ENCODE measurements around the gene MS4A3. TPM values are rescaled to one million over a fixed set of nuclear protein-coding genes. Genes with fewer than 3 reads are reported as not detected.

MS4A3 gene
- total and polyA plus RNA-seq, 9 of the 15 experiments (the other 6 are each of a cell fraction or from before 2014, with no cell fraction given): 3.4 to 94.5 (median 58.8) TPM

DNA sequence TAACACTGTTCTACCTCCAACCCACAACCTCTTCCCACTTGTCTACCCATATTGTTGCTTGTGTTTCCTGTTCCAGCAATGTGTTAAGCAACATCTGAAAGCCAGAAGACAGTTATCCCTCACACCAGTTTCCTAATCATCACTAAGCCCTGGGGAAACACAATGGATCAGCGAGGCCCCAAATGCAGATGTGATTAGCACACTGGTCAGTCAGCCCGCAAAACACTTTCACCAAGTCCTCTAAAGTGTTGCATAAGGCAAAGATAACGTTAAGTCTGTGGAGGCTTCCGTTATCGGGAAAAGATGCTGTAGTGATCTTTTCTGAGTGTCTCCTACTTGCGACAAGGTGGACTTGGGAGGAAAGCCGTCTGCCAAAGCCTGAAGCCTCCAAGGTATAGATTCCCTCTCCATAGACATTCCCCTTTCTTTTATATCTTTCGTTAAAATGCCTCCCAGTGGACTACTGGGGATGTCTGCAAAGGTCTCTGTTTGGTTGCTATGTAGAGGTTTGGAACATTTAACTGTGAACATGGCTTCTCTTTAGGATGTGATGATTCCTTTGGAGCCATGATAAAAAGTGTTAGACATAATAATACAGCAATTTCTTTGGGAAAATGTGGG lies at the start of gene MS4A3 (continued):
- TF ChIP-seq ZNF408 (CRISPR knock-in tag; IDR thresholded peaks at IDR 0.05; ENCODE audit: low read depth) (no peak), FOXA3 (CRISPR knock-in tag; conservative IDR thresholded peaks at IDR 0.05 in 1 of 2, IDR thresholded peaks at IDR 0.05 in 1 of 2) (no peak), JUND (IDR thresholded peaks at IDR 0.05; ENCODE audit: borderline replicate concordance, low read depth, low read length) (peak; percentile 55), JUND (tag; IDR thresholded peaks at IDR 0.05; ENCODE audit: borderline replicate concordance, low read depth, low read length) (no peak; the same call in 2 of the 3 replicates), MTA2 (IDR thresholded peaks at IDR 0.05; ENCODE audit: low read depth) (0 out of 2 replicates have a peak, but pooled peaks have one; percentile 33), ZSCAN32 (CRISPR knock-in tag; IDR thresholded peaks at IDR 0.05) (no peak), ZNF766 (CRISPR knock-in tag; conservative IDR thresholded peaks at IDR 0.05) (peak; percentile 73; the same call in 1 of the 2 replicates), CEBPG (CRISPR knock-in tag; IDR thresholded peaks at IDR 0.05) (peak; percentile 92), CEBPG (tag; conservative IDR thresholded peaks at IDR 0.05 in 1 of 2, IDR thresholded peaks at IDR 0.05 in 1 of 2) (peak; percentile 80 to 87), ZNF785 (CRISPR knock-in tag; IDR thresholded peaks at IDR 0.05) (no peak), CBX5 (IDR thresholded peaks at IDR 0.05; ENCODE audit: borderline replicate concordance, low read depth) (no peak), FOSL1 (tag; conservative IDR thresholded peaks at IDR 0.05) (peak; percentile 62), E2F3 (CRISPR knock-in tag; IDR thresholded peaks at IDR 0.05) (no peak), PHF21A (IDR thresholded peaks at IDR 0.05; ENCODE audit: borderline replicate concordance, low read depth) (no peak), ELF1 (tag; IDR thresholded peaks at IDR 0.05) (no peak)
- TF ChIP-seq, protein P1, sequence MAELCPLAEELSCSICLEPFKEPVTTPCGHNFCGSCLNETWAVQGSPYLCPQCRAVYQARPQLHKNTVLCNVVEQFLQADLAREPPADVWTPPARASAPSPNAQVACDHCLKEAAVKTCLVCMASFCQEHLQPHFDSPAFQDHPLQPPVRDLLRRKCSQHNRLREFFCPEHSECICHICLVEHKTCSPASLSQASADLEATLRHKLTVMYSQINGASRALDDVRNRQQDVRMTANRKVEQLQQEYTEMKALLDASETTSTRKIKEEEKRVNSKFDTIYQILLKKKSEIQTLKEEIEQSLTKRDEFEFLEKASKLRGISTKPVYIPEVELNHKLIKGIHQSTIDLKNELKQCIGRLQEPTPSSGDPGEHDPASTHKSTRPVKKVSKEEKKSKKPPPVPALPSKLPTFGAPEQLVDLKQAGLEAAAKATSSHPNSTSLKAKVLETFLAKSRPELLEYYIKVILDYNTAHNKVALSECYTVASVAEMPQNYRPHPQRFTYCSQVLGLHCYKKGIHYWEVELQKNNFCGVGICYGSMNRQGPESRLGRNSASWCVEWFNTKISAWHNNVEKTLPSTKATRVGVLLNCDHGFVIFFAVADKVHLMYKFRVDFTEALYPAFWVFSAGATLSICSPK (IDR thresholded peaks at IDR 0.05; ENCODE audit: borderline replicate concordance): no peak
- TF ChIP-seq, protein P2, sequence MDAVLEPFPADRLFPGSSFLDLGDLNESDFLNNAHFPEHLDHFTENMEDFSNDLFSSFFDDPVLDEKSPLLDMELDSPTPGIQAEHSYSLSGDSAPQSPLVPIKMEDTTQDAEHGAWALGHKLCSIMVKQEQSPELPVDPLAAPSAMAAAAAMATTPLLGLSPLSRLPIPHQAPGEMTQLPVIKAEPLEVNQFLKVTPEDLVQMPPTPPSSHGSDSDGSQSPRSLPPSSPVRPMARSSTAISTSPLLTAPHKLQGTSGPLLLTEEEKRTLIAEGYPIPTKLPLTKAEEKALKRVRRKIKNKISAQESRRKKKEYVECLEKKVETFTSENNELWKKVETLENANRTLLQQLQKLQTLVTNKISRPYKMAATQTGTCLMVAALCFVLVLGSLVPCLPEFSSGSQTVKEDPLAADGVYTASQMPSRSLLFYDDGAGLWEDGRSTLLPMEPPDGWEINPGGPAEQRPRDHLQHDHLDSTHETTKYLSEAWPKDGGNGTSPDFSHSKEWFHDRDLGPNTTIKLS (IDR thresholded peaks at IDR 0.05; ENCODE audit: borderline replicate concordance, low read depth): no peak
- TF ChIP-seq, protein P3, sequence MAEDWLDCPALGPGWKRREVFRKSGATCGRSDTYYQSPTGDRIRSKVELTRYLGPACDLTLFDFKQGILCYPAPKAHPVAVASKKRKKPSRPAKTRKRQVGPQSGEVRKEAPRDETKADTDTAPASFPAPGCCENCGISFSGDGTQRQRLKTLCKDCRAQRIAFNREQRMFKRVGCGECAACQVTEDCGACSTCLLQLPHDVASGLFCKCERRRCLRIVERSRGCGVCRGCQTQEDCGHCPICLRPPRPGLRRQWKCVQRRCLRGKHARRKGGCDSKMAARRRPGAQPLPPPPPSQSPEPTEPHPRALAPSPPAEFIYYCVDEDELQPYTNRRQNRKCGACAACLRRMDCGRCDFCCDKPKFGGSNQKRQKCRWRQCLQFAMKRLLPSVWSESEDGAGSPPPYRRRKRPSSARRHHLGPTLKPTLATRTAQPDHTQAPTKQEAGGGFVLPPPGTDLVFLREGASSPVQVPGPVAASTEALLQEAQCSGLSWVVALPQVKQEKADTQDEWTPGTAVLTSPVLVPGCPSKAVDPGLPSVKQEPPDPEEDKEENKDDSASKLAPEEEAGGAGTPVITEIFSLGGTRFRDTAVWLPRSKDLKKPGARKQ (CRISPR knock-in tag; IDR thresholded peaks at IDR 0.05): no peak
- TF ChIP-seq, protein P4, sequence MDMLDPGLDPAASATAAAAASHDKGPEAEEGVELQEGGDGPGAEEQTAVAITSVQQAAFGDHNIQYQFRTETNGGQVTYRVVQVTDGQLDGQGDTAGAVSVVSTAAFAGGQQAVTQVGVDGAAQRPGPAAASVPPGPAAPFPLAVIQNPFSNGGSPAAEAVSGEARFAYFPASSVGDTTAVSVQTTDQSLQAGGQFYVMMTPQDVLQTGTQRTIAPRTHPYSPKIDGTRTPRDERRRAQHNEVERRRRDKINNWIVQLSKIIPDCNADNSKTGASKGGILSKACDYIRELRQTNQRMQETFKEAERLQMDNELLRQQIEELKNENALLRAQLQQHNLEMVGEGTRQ (CRISPR knock-in tag; IDR thresholded peaks at IDR 0.05): no peak
- TF ChIP-seq, protein P5, sequence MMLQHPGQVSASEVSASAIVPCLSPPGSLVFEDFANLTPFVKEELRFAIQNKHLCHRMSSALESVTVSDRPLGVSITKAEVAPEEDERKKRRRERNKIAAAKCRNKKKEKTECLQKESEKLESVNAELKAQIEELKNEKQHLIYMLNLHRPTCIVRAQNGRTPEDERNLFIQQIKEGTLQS (IDR thresholded peaks at IDR 0.05): peak; percentile 61; the same call in 1 of the 2 replicates
- TF ChIP-seq, protein P5 (CRISPR knock-in tag; conservative IDR thresholded peaks at IDR 0.05): no peak

All from K562 (cell line).